Ramos (cell line): ENCODE data around the gene TAC4.

ENCODE experiments used
- in situ Hi-C: fragments of 300-500 bp; cut with MboI; formaldehyde crosslinking; loops from one replicate; pipeline ENCODE4 v1.14.3; 2022; ENCODE audit warnings: low sequenced_read_pairs; ENCODE audit not compliant: unreplicated experiment

The TAC4 gene

GRCh38 chr17:49873926-49874325, 26.1 kb upstream of the TAC4 start:
- in situ Hi-C loops, result no loop called here

GRCh38 chr17:49873466-49873865, 25.6 kb upstream of the TAC4 start:
- in situ Hi-C loops, result no loop called here

GRCh38 chr17:49872754-49873377, 25.0 kb upstream of the TAC4 start:
- in situ Hi-C loops, result no loop called here

- in situ Hi-C loops, result no loop called here
These were observed 23.3 kb upstream of the TAC4 start for GRCh38 chr17:49871211-49871610.

GRCh38 chr17:49870298-49870697, 22.4 kb upstream of the TAC4 start:
- in situ Hi-C loops, result no loop called here

- in situ Hi-C loops, result no loop called here
These were observed 21.1 kb upstream of the TAC4 start for GRCh38 chr17:49869038-49869374.

GRCh38 chr17:49866882-49867413, 19.1 kb upstream of the TAC4 start:
- in situ Hi-C loops, result no loop called here

GRCh38 chr17:49866019-49866380, 18.1 kb upstream of the TAC4 start:
- in situ Hi-C loops, result no loop called here

- in situ Hi-C loops, result loop anchor here (5.0 kb wide), 1 partner anchor 134 kb away; the partner anchor contains the start of gene DLX3
These were observed 15.0 kb upstream of the TAC4 start for GRCh38 chr17:49862781-49863331.

- in situ Hi-C loops, result loop anchor here (5.0 kb wide), 1 partner anchor 136 kb away; the partner anchor contains the start of gene DLX3
These were observed 13.4 kb upstream of the TAC4 start for GRCh38 chr17:49861150-49861884.

GRCh38 chr17:49859991-49860953, 12.4 kb upstream of the TAC4 start:
- in situ Hi-C loops, result loop anchor here (5.0 kb wide), 1 partner anchor 137 kb away; the partner anchor contains the start of gene DLX3

- in situ Hi-C loops, result no loop called here
These were observed 10.9 kb upstream of the TAC4 start for GRCh38 chr17:49858796-49859195.

GRCh38 chr17:49854126-49854525, 6.3 kb upstream of the TAC4 start:
- in situ Hi-C loops, result no loop called here

- in situ Hi-C loops, result no loop called here
These were observed 5.7 kb upstream of the TAC4 start for GRCh38 chr17:49853470-49854015.

- in situ Hi-C loops, result no loop called here
These were observed 3.8 kb upstream of the TAC4 start for GRCh38 chr17:49851387-49852291.

- in situ Hi-C loops, result no loop called here
These were observed 3.0 kb upstream of the TAC4 start for GRCh38 chr17:49850772-49851386.

GRCh38 chr17:49850218-49850610, 2.3 kb upstream of the TAC4 start:
- in situ Hi-C loops, result no loop called here

GRCh38 chr17:49848739-49849138, 870 bp upstream of the TAC4 start:
- in situ Hi-C loops, result loop anchor here (5.0 to 10.0 kb wide), 2 partner anchors 144 to 276 kb away; partner anchors contain the start of gene SLC35B1
